Measurements from ENCODE around the gene EXD2.

DNA sequence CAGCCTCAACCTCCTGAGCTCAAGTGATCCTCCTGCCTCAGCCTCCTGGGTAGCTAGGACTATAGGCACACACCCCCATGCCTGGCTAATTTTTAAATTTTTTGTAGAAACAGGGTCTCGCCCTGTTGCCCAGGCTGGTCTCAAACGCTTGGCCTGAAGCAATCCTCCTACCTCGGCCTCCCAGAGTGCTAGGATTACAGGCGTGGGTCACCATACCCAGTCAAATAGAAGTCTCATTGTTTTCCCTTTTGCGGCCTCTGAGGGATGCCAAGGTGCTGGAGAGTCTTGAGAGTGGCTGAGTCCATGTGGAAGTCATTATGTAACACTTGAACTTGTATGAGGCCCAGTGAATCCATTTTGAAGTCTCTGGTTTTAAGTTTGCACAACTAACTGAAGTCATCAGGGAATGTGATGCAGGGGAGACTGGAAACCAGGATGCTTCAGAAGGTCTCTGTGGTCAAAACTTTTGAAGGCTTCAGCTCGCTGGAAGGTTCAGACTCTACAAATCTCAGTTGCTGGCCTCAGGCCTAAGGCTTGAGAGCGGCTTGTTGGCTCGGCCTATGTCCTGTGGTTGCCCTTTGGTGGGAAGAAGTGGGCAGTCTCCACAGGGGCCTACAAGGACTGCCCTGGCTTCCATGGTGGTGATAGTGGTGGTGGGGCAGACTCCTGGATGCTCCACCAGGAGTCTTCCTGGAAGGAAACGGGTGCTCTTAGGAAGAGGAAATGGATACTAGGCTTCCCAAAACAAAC lies 97.8 kb downstream of the EXD2 start:
- TF ChIP-seq, protein P1, sequence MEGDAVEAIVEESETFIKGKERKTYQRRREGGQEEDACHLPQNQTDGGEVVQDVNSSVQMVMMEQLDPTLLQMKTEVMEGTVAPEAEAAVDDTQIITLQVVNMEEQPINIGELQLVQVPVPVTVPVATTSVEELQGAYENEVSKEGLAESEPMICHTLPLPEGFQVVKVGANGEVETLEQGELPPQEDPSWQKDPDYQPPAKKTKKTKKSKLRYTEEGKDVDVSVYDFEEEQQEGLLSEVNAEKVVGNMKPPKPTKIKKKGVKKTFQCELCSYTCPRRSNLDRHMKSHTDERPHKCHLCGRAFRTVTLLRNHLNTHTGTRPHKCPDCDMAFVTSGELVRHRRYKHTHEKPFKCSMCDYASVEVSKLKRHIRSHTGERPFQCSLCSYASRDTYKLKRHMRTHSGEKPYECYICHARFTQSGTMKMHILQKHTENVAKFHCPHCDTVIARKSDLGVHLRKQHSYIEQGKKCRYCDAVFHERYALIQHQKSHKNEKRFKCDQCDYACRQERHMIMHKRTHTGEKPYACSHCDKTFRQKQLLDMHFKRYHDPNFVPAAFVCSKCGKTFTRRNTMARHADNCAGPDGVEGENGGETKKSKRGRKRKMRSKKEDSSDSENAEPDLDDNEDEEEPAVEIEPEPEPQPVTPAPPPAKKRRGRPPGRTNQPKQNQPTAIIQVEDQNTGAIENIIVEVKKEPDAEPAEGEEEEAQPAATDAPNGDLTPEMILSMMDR (IDR thresholded peaks at IDR 0.05; ENCODE audit: insufficient read depth, low read length), result no peak
- TF ChIP-seq POLR2AphosphoS5 (IDR thresholded peaks at IDR 0.05; ENCODE audit: low read depth), result no peak
- no peak for TF ChIP-seq SPI1 (IDR thresholded peaks at IDR 0.05; ENCODE audit: borderline replicate concordance, low read depth)
- no peak for TF ChIP-seq GABPA (IDR thresholded peaks at IDR 0.05; ENCODE audit: low read depth)
